SHP77 (cell line): ENCODE measurements around the gene ZNF106.

Experiments used
- DNase-seq, 2 experiments: peaks; one replicate each; lab custom pipeline; 2025; lab: John Stamatoyannopoulos, UW

The ZNF106 gene

GRCh38 chr15:42405863-42406482 lies 85.0 kb downstream of the ZNF106 start:
- DNase-seq: no peak

GRCh38 chr15:42404461-42405235 lies 86.3 kb downstream of the ZNF106 start:
- DNase-seq: no peak

- no peak for DNase-seq
Observed at GRCh38 chr15:42403389-42403788, 87.6 kb downstream of the ZNF106 start.

GRCh38 chr15:42402455-42403205 lies 88.3 kb downstream of the ZNF106 start:
- DNase-seq: no peak

GRCh38 chr15:42401544-42402454 lies 89.1 kb downstream of the ZNF106 start:
- DNase-seq: no peak

- DNase-seq: no peak
Observed at GRCh38 chr15:42395838-42396237, 95.1 kb downstream of the ZNF106 start.

GRCh38 chr15:42394106-42394505 lies 96.8 kb downstream of the ZNF106 start:
- no peak for DNase-seq

- no peak for DNase-seq
Observed at GRCh38 chr15:42392309-42393024, 98.5 kb downstream of the ZNF106 start.

GRCh38 chr15:42387603-42388002 lies 103.3 kb downstream of the ZNF106 start:
- DNase-seq: no peak

GRCh38 chr15:42385980-42386700 lies 104.8 kb downstream of the ZNF106 start:
- DNase-seq: no peak

- peak; percentile 33 to 40 for DNase-seq
Observed at GRCh38 chr15:42385206-42385979, 105.5 kb downstream of the ZNF106 start.

GRCh38 chr15:42384597-42384996 lies 106.3 kb downstream of the ZNF106 start:
- DNase-seq: no peak

- DNase-seq: no peak
Observed at GRCh38 chr15:42378011-42378410, 112.9 kb downstream of the ZNF106 start.

- no peak for DNase-seq
Observed at GRCh38 chr15:42375941-42376340, 115.0 kb downstream of the ZNF106 start.

- no peak for DNase-seq
Observed at GRCh38 chr15:42375252-42375651, 115.7 kb downstream of the ZNF106 start.

GRCh38 chr15:42374810-42375209 lies 116.1 kb downstream of the ZNF106 start:
- DNase-seq: no peak

GRCh38 chr15:42373936-42374335 lies 117.0 kb downstream of the ZNF106 start:
- DNase-seq: no peak

- no peak for DNase-seq
Observed at GRCh38 chr15:42373274-42373673, 117.7 kb downstream of the ZNF106 start.

- no peak for DNase-seq
Observed at GRCh38 chr15:42371096-42371495, 119.8 kb downstream of the ZNF106 start.

- DNase-seq: no peak
Observed at GRCh38 chr15:42368096-42368495, 122.8 kb downstream of the ZNF106 start.
